ENCODE results near the gene ZNF576. TPM values are rescaled to one million over a fixed set of nuclear protein-coding genes. Genes with fewer than 3 reads are reported as not detected.

The ZNF576 gene
- polyA plus RNA-seq, 1 donor from 2014 or later: 11.9 TPM

GRCh38 chr19:43552198-43552450 is 44.3 kb upstream of the ZNF576 start:
- Histone ChIP-seq H3K79me2 (replicated peaks; ENCODE audit: insufficient read depth, low read length) (no peaks in the 10 kb centered on the region), H3K27me3 (ENCODE audit: insufficient read depth, low read depth, low read length) (no peaks in the 10 kb centered on the region), H3K9ac (ENCODE audit: low read length) (no peak overlapping the region), H3F3A (ENCODE audit: insufficient read depth, low read length, poor library complexity, severe bottlenecking) (no peaks in the 10 kb centered on the region), H4K20me1 (ENCODE audit: insufficient read depth) (no peaks in the 10 kb centered on the region), H3K36me3 (ENCODE audit: insufficient read depth, low read length) (no peaks in the 10 kb centered on the region), H2AFZ (ENCODE audit: low read depth, low read length) (no peak overlapping the region), H3K27ac (ENCODE audit: low read length) (no peak overlapping the region), H3K4me3 (ENCODE audit: low read length) (no peak overlapping the region), H3K9me2 (ENCODE audit: insufficient read depth, low read length) (no peaks in the 10 kb centered on the region), H3K4me2 (ENCODE audit: low read length) (no peak overlapping the region), H3K9me3 (ENCODE audit: low read length) (no peaks in the 10 kb centered on the region)
- TF ChIP-seq CTCF (IDR thresholded peaks at IDR 0.05; ENCODE audit: poor library complexity, severe bottlenecking) (no peak), REST (IDR thresholded peaks at IDR 0.05; ENCODE audit: borderline replicate concordance) (no peak), SMC3 (conservative IDR thresholded peaks at IDR 0.05; ENCODE audit: poor library complexity) (no peak), MXI1 (conservative IDR thresholded peaks at IDR 0.05; ENCODE audit: poor library complexity, severe bottlenecking) (no peak), EZH2 (IDR thresholded peaks at IDR 0.05; ENCODE audit: borderline replicate concordance, insufficient read depth, low read length, poor library complexity, severe bottlenecking) (no peak), EP300 (conservative IDR thresholded peaks at IDR 0.05; ENCODE audit: poor library complexity, severe bottlenecking) (no peak), POLR2AphosphoS5 (IDR thresholded peaks at IDR 0.05) (no peak), TAF1 (IDR thresholded peaks at IDR 0.05; ENCODE audit: low read depth) (no peak), RAD21 (conservative IDR thresholded peaks at IDR 0.05) (no peak)

GRCh38 chr19:43552616-43553015 is 43.8 kb upstream of the ZNF576 start:
- Histone ChIP-seq H3F3A (ENCODE audit: insufficient read depth, low read length, poor library complexity, severe bottlenecking) (no peaks in the 10 kb centered on the region), H3K4me2 (ENCODE audit: low read length) (no peak overlapping the region), H4K20me1 (ENCODE audit: insufficient read depth) (no peaks in the 10 kb centered on the region), H3K9me2 (ENCODE audit: insufficient read depth, low read length) (no peaks in the 10 kb centered on the region), H3K36me3 (ENCODE audit: insufficient read depth, low read length) (no peaks in the 10 kb centered on the region), H3K79me2 (replicated peaks; ENCODE audit: insufficient read depth, low read length) (no peaks in the 10 kb centered on the region), H3K9me3 (ENCODE audit: low read length) (no peaks in the 10 kb centered on the region), H3K27me3 (ENCODE audit: insufficient read depth, low read depth, low read length) (no peaks in the 10 kb centered on the region), H2AFZ (ENCODE audit: low read depth, low read length) (no peak overlapping the region), H3K9ac (ENCODE audit: low read length) (no peak overlapping the region), H3K27ac (ENCODE audit: low read length) (no peak overlapping the region), H3K4me3 (ENCODE audit: low read length) (no peak overlapping the region)
- no peak for TF ChIP-seq RAD21 (conservative IDR thresholded peaks at IDR 0.05)
- no peak for TF ChIP-seq REST (IDR thresholded peaks at IDR 0.05; ENCODE audit: borderline replicate concordance)
- no peak for TF ChIP-seq TAF1 (IDR thresholded peaks at IDR 0.05; ENCODE audit: low read depth)
- TF ChIP-seq CTCF (IDR thresholded peaks at IDR 0.05; ENCODE audit: poor library complexity, severe bottlenecking): no peak
- TF ChIP-seq EZH2 (IDR thresholded peaks at IDR 0.05; ENCODE audit: borderline replicate concordance, insufficient read depth, low read length, poor library complexity, severe bottlenecking): no peak
- no peak for TF ChIP-seq MXI1 (conservative IDR thresholded peaks at IDR 0.05; ENCODE audit: poor library complexity, severe bottlenecking)
- no peak for TF ChIP-seq SMC3 (conservative IDR thresholded peaks at IDR 0.05; ENCODE audit: poor library complexity)
- no peak for TF ChIP-seq POLR2AphosphoS5 (IDR thresholded peaks at IDR 0.05)
- no peak for TF ChIP-seq EP300 (conservative IDR thresholded peaks at IDR 0.05; ENCODE audit: poor library complexity, severe bottlenecking)
